ENCODE measurements around the gene TNFAIP2.

DNA sequence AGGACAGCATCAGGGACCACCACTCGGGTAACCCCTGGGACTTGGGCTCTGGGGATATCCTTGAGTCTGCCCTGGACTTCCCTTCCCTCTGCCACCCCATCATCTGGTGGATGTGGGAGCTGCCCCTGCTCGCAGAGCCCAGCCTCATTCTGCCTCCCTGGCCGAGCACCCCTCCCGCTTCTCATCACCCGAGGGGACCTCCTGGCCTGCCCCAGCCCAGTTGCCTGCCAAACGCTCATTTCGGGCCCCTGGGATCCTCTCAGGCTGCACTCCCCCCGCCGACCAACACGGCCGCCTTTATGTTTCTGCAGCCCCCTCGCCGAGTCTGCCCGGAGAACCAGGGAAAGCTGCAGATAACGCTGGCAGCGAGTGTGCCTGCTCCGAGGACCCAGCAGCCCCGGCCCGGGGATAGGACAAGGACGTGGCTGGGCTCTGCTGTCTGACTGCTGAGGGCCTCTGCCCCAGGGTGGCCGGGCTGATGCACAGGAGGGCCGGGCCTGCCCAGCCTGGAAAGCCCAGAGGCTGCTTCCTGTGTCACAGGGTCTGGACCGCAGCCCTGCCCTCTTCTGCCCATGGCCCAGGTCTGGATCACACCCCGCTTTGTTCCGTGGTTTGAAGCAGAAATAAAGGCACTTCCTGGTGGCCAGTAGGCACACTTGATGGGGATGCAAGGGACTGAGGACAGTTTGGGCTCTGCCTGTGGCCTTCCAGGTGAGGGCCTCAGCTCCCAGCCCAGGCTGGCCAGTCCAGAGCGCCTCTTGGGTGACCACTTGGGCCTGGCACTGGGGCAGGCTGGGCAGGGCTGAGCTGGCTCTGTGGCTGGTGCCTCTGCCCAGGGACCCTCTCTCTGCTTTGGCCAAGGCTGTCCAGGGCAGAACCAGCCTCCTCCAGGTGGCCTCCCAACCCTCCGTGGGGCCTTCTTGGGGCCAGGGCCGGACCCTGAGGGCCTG, 33.6 kb upstream of the TNFAIP2 start:
- TF ChIP-seq, protein P1, sequence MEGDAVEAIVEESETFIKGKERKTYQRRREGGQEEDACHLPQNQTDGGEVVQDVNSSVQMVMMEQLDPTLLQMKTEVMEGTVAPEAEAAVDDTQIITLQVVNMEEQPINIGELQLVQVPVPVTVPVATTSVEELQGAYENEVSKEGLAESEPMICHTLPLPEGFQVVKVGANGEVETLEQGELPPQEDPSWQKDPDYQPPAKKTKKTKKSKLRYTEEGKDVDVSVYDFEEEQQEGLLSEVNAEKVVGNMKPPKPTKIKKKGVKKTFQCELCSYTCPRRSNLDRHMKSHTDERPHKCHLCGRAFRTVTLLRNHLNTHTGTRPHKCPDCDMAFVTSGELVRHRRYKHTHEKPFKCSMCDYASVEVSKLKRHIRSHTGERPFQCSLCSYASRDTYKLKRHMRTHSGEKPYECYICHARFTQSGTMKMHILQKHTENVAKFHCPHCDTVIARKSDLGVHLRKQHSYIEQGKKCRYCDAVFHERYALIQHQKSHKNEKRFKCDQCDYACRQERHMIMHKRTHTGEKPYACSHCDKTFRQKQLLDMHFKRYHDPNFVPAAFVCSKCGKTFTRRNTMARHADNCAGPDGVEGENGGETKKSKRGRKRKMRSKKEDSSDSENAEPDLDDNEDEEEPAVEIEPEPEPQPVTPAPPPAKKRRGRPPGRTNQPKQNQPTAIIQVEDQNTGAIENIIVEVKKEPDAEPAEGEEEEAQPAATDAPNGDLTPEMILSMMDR (IDR thresholded peaks at IDR 0.05): no peak
- no peak for TF ChIP-seq POLR2A (IDR thresholded peaks at IDR 0.05)

Measured in right lobe of liver (tissue), 4 donors.